ENCODE data around the gene POLA1.

The POLA1 gene

DNA sequence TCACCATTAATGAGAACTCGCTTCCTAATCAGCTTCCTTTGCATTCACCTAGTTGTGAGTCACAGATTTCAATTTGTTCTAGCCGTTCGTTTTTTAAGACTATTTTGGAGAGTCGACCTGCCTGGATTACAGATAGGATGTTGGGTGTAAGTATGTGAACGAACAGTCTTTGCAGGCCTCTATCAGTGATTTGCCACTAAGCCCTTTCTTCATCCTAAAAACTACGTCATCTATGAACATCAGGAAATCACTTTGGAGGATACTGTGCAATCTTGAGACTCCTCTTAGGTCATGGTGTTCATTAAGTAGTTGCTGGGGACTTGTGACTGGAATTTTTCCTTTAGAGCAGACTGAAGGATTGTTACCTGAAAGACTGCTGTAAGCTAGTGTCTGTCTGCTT, 1.1 kb downstream of the POLA1 start:
- in situ Hi-C loops (cut with HindIII; ENCODE audit: low sequenced_read_pairs): no loop called here

DNA sequence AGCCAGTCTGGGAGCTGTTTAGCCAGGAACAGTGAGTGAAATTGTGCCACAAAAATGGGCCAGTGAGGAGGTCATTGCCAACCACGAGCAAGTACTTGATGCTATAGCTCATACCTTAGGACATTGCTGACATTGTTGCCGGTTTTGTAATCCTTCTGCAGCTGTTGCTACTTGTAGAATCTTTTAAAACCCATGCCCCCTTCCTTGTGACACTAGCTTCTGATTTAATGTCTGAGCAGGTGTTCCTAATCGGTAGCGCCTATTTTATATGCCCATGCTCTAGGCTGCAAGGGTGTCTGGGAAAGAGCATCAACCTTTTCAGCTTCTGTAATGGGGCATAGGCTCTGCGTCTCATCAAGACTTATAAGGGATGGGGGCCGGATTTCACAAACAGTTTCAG, 2.6 kb downstream of the POLA1 start:
- in situ Hi-C loops (cut with HindIII; ENCODE audit: low sequenced_read_pairs): no loop called here

DNA sequence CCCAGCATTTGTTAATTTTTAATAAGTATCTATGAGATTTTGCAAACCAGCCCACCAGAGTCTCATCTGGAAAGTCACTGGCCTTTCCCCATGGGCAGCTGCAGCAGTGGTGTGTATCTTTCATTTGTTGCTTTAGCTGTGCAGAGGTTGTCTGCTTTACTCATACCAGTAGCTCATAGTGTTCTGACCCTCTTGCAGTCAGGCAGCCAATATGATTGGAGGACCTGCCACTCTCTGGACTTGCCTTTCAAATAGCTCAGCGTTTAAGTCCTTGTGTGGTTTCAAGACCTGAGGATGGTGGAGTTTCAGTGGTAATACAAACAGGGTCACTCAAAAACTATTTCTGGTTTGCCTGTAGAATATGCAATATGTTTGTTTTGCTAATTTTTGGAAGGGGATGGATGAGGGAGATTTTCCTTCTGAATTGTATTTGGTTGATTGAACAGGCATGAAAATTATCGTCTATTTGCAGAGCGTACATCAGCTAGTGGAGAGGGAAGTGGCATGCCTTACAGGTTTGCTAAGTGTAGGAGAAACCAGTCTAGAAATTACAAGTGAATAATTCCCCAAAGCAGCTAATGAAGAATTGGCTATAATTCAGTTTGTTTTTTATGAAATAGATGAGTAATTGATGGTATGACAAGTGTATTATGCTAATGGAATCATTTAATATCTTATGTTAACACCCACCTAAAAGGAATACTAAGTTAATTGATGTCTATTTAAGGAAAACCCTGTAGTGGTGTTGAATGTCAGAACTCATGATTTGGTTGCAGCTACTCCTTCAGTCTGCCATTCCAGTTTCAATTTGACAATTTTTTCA, 8.9 kb downstream of the POLA1 start:
- in situ Hi-C loops (cut with HindIII; ENCODE audit: low sequenced_read_pairs): loop anchor here (5.0 kb wide), 1 partner anchor 50 kb away; no protein-coding TSS in a partner anchor

DNA sequence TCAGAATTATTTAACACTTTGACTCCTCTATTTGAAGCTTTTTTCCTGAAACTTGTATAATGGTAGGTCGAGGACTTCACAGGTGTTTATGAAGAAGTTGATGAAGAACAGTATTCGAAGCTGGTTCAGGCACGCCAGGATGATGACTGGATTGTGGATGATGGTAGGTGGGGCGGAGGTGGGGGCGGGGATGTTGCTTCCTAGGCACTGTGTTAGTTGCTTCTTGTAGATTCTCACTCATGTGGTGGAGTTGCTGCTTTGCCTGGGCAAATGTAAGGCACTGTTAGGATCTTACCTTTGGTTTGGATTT, 9.4 kb downstream of the POLA1 start:
- in situ Hi-C loops (cut with HindIII; ENCODE audit: low sequenced_read_pairs): loop anchor here (5.0 kb wide), 1 partner anchor 49 kb away; no protein-coding TSS in a partner anchor

DNA sequence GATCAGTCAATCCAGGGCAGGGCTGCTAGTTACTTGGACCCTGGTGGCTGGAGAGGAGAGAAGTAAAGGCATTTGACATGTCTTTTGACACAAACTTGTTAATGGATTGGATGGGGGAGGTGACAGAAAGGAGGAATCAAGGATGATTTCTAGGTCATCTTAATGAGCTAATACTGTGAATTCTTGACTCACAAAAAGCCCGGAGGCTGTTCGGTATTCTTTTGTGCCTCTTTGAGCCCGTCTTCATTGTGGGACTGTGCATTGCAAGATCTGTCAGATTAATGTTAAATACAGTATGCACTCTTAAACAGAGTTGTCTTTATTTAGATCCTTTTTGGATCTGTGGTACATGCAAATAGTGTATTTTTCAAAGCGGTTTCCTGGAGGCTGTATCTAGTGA, 25.1 kb downstream of the POLA1 start:
- in situ Hi-C loops (cut with HindIII; ENCODE audit: low sequenced_read_pairs): no loop called here

DNA sequence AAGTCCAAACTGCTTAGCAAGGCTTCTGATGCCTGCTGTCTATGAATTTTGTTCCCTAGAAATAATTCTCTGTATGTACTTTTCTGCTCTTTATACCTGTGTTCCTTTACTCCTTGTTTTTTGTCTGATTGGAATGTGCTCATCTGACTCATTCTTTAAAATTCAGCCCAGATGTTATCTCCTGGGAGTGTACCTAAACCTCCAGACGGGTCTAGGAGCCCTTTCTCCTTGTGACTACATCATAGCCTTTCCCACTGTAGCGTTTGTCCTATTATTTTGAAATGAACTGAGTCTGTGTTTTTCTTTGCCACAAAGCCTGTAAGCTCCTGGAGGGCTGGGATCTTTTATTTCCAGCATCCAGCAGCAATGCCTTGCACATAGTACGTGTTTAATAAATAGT, 26.3 kb downstream of the POLA1 start:
- in situ Hi-C loops (cut with HindIII; ENCODE audit: low sequenced_read_pairs): no loop called here

DNA sequence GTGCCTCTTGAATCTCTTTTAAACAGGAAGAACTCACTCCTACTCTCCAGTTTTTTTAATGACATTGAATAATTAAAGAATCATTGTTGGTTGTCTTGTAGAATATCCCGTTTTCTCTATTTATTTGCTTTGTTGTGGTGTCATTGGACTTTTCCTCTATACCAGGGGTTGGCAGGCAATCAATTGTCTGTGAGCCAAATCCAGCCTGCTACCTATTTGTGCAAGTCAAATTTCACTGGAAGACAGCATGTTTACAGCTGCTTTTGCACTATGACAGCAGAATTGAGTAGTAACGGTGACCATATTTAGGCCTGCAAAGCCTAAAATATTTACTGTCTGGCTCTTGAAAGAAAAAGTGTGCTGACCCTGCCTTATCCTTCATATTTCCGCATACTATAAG, 34.8 kb downstream of the POLA1 start:
- in situ Hi-C loops (cut with HindIII; ENCODE audit: low sequenced_read_pairs): no loop called here

DNA sequence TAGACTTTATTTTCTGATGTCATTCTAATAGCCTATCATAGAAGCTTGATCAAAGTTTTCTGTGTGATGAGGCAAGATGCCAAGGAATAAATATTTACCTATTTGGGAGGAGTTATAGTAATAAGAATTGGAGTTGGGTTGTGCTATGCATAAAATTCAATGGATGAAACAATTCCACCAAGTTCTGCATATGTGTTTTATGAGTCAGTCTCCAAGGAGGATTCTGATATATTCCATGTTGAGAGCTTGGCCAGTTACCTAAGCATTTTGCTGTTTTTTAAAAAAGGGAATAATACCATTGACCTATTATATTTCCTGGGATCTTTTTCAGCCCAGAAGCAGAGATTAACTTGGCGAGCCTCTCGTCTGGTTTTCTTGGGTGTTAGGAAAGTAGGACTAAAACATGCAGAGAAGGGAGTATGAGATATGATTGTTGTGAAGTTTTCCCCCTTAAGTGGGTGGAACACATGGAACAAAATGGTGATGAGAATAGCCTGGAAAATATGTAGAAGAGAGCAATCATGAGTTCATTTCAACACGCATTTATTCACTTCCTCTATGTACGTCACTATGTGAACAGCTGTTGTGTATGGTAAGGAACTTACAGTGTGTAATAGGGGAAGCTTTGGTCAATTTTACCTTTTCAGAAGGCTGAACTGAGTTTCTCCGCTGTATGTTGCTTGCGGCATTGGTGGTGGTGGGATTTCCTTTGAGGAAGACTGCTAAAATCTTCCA, 39.2 kb downstream of the POLA1 start:
- in situ Hi-C loops (cut with HindIII; ENCODE audit: low sequenced_read_pairs): loop anchor here (5.0 kb wide), 1 partner anchor 84 kb away; no protein-coding TSS in a partner anchor

DNA sequence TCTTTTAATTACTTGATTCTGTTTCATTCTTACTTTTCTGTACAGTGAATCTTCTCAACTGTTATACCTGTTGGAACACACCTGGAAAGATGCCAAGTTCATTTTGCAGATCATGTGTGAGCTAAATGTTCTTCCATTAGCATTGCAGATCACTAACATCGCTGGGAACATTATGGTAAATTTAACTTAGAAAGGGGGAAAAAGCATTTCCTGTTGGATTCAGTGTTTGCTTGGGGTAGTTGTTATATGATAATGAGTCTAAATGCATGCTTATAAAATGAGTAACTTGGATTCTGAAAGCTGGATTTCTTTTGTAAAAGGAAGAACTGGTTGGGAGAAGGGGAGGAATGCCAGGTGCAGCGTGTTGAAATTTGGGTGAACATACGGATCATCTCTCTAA, 47.6 kb downstream of the POLA1 start:
- in situ Hi-C loops (cut with HindIII; ENCODE audit: low sequenced_read_pairs): no loop called here

DNA sequence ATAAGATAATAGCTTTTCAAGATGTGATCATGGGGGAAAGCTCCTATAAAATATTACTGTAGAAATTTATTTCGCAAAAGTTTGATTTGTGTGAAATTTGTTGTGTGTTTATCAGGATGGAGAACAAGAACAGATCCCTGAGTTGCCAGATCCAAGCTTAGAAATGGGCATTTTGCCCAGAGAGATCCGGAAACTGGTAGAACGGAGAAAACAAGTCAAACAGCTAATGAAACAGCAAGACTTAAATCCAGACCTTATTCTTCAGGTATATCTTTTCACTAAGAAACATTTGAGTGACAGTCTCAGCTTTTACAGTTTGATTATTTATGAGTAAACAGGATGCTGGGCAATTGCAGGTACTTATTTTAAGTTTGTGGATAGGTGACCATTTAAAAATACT, 54.5 kb downstream of the POLA1 start:
- in situ Hi-C loops (cut with HindIII; ENCODE audit: low sequenced_read_pairs): no loop called here

DNA sequence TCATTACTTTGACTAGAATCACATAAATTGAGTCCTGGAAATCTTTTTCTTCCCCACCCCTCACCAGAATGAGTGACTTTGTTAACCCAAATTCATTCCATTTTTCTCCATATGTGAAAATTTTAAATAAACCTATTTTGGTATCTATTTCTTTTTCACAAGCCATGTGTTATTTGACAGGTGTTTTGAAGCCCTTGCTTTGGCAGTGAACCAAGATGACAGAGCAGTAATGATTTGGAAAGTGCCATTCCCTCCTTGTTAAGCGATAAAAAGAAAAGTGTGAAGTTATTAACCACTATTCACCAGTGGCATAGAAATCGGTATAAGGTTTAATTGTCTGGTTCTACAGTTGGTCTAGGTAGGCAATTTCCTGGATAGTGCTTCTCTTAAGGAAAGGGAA, 66.1 kb downstream of the POLA1 start:
- in situ Hi-C loops (cut with HindIII; ENCODE audit: low sequenced_read_pairs): no loop called here

DNA sequence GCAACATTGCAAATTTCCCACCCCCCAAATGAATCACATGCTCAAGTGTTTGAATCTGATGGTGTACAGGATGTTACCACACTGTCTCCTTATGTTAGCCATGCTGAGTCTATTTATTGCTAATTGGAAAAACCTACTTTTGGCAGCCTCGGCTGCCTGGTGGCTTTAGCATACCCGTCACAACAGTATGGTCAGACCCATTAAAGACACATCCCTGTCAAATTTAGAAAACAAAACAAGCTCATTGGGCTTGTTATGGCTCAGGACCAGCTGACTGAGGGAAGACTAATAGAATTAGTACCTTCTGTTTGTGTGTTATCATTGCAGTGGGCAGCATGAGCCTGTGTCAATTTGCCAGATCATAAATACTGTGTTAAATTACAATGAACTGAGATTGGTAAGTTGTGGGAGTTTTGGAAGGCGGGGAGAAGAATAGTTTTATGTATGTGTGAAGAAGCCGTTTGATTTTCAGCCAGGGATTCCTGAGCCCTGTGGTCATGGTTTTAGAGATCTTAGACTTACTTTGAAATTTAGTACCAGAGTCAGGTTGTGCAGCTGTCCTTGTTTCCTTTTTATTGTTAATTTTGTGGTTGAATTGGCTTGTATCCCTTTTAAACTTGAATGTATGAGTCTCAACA, 66.8 kb downstream of the POLA1 start:
- in situ Hi-C loops (cut with HindIII; ENCODE audit: low sequenced_read_pairs): no loop called here

DNA sequence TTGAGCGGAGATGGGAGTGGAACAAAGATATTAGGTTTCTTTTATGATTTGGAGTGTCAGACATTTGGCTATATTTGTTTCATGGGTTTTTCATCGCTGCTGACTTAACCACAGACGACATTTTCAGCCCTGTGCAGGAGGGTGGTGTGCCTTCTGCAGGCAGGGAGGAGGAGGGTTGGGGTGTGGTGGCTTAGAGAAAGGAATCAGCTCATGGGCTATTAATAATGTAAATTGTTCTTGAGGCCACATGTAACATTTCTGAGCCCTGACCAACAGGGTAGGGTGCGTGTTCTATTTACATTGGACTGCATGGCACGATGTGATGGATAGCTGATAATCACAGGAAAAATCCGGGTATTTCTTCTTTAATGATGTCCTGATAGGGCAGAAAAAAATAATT, 67.6 kb downstream of the POLA1 start:
- in situ Hi-C loops (cut with HindIII; ENCODE audit: low sequenced_read_pairs): no loop called here

DNA sequence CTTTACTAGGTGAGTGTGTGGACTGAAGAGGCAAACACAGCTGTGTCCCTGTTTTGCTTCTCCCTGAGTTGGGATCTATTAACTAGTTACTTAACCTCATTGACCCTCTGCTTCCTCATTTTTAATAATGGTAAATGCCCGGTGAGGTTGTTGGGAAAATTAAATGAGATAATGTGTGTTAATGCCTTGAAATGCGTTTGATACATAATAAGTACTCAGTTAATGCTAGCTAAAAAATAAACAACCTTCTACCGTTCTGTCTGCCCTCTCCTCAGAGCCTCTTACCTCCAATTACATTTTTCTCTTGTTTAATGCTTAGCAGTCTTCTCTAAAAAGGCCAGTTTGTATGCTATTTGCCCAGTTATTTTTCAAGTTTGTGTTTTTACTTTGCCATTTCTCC, 70.3 kb downstream of the POLA1 start:
- in situ Hi-C loops (cut with HindIII; ENCODE audit: low sequenced_read_pairs): no loop called here

DNA sequence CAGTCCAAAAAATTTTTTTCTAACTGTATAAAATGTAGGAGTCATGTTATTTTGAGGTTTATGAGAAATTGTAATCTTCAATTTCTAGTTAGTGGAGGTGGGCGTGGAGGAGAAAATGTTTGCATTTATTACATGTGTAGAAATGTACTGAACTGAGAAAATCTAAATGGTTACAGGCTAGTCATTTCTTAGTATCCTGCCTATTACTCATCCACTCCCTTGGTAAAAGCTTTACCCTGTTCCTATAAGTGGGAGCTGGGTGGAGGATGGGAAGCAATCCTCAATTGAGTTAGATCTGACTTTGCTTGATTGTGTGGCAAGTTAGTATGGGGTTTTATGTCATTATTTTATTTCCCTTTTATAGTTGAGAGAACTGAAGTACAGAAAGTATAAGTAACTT, 73.8 kb downstream of the POLA1 start:
- in situ Hi-C loops (cut with HindIII; ENCODE audit: low sequenced_read_pairs): no loop called here

DNA sequence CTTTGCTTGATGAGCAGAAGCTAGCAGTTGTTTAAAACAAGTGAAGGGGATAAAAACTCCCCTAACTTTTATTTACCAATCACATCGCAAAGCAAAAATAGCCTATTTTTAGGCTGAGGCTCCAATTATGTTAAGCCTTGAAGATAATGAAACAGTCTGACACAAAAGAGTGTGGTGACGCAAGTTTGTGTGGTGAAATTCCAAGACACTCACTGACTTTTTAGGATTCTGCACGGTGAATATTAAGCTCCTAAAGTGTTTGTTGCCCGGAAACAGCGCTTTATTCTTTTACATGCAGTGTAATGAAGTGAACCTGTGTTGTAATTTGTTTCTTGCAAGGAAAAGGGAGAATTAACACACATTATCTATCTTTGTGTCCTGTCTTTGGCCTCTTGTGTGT, 74.8 kb downstream of the POLA1 start:
- in situ Hi-C loops (cut with HindIII; ENCODE audit: low sequenced_read_pairs): no loop called here

DNA sequence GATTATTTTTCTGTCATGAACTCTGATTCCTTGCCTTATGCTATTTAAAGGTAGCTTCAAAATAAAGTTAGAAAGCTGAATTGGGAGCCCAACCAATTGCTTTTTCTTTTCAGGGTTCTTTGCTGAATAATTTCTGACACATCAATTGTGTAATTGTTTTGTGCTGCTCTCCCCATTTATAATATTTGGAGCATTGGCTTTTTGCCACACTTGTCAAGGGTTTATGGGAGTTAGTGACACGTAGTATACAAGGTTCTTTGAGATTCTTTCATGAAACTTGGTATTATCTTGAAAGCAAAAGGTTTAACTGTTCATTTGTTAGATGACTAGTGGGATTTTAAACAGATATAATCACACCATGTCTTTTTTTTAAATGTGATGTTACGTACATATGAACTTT, 80.9 kb downstream of the POLA1 start:
- in situ Hi-C loops (cut with HindIII; ENCODE audit: low sequenced_read_pairs): no loop called here

DNA sequence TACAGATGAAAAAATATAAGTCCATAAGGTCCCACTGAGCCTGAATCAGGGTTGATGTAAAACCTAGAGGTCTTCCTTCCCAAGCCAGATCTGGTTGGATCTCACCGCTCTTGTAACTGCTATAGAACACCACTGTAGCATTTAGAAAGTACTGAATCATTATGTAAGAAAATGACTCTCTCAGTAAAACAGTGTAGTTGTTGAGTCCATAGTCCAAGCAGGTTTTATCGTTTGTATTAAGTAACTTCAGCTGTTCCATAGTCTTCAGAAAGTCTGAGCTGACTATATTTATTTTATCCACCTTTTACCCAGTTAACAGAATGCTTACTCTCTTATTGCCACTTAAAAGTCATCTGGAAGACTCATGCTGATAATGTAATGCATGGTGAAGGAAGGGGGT, 82.2 kb downstream of the POLA1 start:
- in situ Hi-C loops (cut with HindIII; ENCODE audit: low sequenced_read_pairs): no loop called here

DNA sequence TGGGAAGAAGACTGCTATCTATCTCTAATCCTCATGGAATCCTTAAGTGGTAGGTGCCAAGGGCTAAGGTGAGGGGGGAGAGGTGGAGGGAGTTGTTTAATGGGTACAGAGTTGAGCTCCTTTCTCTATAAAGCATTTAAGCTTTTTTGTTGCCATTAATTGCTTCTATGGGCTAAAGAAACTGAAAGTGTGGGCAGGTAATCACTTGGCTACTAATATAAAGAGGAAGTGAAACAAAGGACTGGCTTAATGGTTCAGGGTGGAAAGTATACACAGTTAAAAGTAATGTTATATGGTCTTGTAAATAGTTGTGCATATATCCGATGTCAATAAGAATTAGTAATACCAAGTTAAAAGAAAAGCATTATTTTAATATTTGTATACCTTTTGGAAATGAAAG, 83.9 kb downstream of the POLA1 start:
- in situ Hi-C loops (cut with HindIII; ENCODE audit: low sequenced_read_pairs): no loop called here

DNA sequence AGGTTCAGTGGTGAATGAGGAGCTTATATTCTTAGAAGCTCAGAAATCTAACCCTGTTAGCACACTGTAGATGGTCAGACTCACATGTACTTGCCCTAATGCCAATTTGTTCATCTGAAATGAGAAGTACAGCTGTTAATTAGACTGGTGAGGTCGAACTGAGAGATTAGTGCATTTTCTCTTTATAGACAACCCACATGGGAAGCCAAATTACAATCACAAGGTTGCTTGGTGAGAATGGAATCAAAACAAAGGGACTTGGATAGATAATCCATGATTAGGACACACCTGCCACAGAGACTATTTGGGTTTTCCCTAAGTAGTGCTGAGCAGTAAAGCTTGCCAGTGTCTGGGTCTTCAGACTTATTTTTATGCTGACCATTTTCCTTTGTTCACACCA, 88.3 kb downstream of the POLA1 start:
- in situ Hi-C loops (cut with HindIII; ENCODE audit: low sequenced_read_pairs): no loop called here

DNA sequence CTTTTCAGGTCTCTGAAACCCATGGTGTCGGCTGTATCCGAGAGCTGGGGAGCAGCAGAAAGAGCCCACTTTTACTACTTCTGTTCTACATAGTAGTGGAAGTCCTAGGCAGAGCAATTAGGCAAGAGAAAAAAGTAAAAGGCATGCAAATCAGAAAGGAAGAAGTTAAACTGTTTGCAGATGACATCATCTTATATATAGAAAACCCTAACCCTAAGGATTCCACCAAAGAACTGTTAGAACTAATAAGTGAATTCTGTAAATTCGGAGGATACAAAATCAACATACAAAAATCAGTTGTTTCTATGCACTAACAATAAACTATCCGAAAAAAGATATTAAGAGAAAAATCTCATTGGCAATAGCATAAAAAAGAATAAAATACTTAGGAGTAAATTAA, 95.3 kb downstream of the POLA1 start:
- in situ Hi-C loops (cut with HindIII; ENCODE audit: low sequenced_read_pairs): no loop called here

DNA sequence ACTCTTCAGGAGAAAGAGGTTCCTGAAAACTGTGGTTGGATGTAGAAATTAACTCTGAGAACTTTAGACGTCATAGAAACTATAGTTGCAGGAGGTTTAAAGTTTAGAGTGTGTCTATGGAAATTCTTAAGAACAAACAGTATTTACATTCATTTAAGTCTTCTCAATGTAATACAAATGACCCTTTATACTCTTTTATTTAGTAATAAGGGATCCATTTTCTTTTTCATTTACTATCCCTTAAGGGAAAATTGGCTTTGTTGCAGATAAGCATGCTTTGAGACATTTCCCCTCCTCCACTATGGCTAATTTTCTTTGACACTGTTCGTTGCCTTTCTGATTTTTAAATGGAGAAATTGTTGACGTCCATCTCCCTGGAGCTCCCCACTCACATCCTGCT, 96.4 kb downstream of the POLA1 start:
- in situ Hi-C loops (cut with HindIII; ENCODE audit: low sequenced_read_pairs): no loop called here

All from endothelial cell of hepatic sinusoid (primary cell).